GM23338 (cell line): ENCODE results near the gene RSBN1L. TPM values are rescaled to one million over a fixed set of nuclear protein-coding genes. Genes with fewer than 3 reads are reported as not detected.

ENCODE experiments used
- ATAC-seq: fragments of 200-7000 bp; cut with Tn5 transposase; 3 replicates; pipeline ENCODE4 v1.9.1; 2020
- DNase-seq: peaks from one replicate; pipeline ENCODE4 v3.0.0-alpha.2; 2015; ENCODE audit warnings: low spot score
- H2AFZ ChIP-seq: fragments of 200-600 bp; sonication (generic); 2 replicates; pipeline ENCODE4 v1.8.0; 2016; ENCODE audit warnings: antibody characterized with exemption, mild to moderate bottlenecking, moderate library complexity
- H3F3A ChIP-seq: fragments of 200-600 bp; sonication (generic); replicated peaks from 2 replicates; pipeline ENCODE4 v1.8.0; 2017; ENCODE audit warnings: antibody characterized with exemption, mixed run types, low read depth
- H3K27ac ChIP-seq: fragments of 200-600 bp; sonication (generic); 2 replicates; pipeline ENCODE4 v1.6.1; 2016; ENCODE audit warnings: low read depth
- H3K27me3 ChIP-seq: fragments of 200-600 bp; sonication (generic); 2 replicates; pipeline ENCODE4 v1.8.0; 2016; ENCODE audit warnings: mild to moderate bottlenecking, mixed run types, moderate library complexity; ENCODE audit not compliant: insufficient read depth
- H3K36me3 ChIP-seq: fragments of 200-600 bp; sonication (generic); 2 replicates; pipeline ENCODE4 v1.8.0; 2016; ENCODE audit warnings: mild to moderate bottlenecking; ENCODE audit not compliant: insufficient read depth
- H3K4me1 ChIP-seq: fragments of 200-600 bp; sonication (generic); 2 replicates; pipeline ENCODE4 v1.8.0; 2016; ENCODE audit warnings: mild to moderate bottlenecking, moderate library complexity; ENCODE audit not compliant: insufficient read depth
- H3K4me2 ChIP-seq: fragments of 200-600 bp; sonication (generic); 2 replicates; pipeline ENCODE4 v1.7.1; 2017; ENCODE audit warnings: mixed run types
- H3K4me3 ChIP-seq: fragments of 200-600 bp; sonication (generic); 2 replicates; pipeline ENCODE4 v1.6.1; 2016; ENCODE audit warnings: mixed run types
- H3K79me2 ChIP-seq: fragments of 200-600 bp; sonication (generic); replicated peaks from 2 replicates; pipeline ENCODE4 v1.8.0; 2017; ENCODE audit warnings: mild to moderate bottlenecking; ENCODE audit not compliant: insufficient read depth
- H3K9me2 ChIP-seq: fragments of 200-600 bp; sonication (generic); 2 replicates; pipeline ENCODE4 v1.8.0; 2017; ENCODE audit not compliant: insufficient read depth
- H4K20me1 ChIP-seq: fragments of 200-600 bp; sonication (generic); replicated peaks from 2 replicates; pipeline ENCODE4 v1.8.0; 2017; ENCODE audit warnings: mild to moderate bottlenecking; ENCODE audit not compliant: insufficient read depth
- H3K27ac Mint-ChIP-seq: 2 replicates; pipeline ENCODE4 v1.8.0; 2020; ENCODE audit warnings: inconsistent platforms, mild to moderate bottlenecking, moderate library complexity, mixed read lengths
- H3K27me3 Mint-ChIP-seq: 3 replicates; pipeline ENCODE4 v1.8.0; 2022; ENCODE audit warnings: low read depth, mild to moderate bottlenecking, moderate library complexity, mixed read lengths, inconsistent platforms; ENCODE audit not compliant: insufficient read depth, poor library complexity
- H3K36me3 Mint-ChIP-seq: 3 replicates; pipeline ENCODE4 v1.8.0; 2021; ENCODE audit warnings: low read depth, mild to moderate bottlenecking, inconsistent platforms, moderate library complexity, mixed read lengths
- H3K4me1 Mint-ChIP-seq: 3 replicates; pipeline ENCODE4 v1.8.0; 2020; ENCODE audit warnings: mild to moderate bottlenecking, inconsistent platforms, mixed read lengths
- H3K4me3 Mint-ChIP-seq: 3 replicates; pipeline ENCODE4 v1.8.0; 2021; ENCODE audit warnings: moderate library complexity, mild to moderate bottlenecking, inconsistent platforms, mixed read lengths
- H3K9me3 Mint-ChIP-seq: 3 replicates; pipeline ENCODE4 v1.8.0; 2020; ENCODE audit warnings: moderate library complexity, mild to moderate bottlenecking, inconsistent platforms, mixed read lengths
- CREB1 ChIP-seq: fragments of 250-450 bp; sonication (Bioruptor Pico); IDR thresholded peaks from 2 replicates; pipeline ENCODE4 v1.5.0; 2020; ENCODE audit warnings: low read depth, mild to moderate bottlenecking, moderate library complexity
- ETS1 ChIP-seq: IDR thresholded peaks from 2 replicates; pipeline ENCODE4 v1.6.1; 2016; ENCODE audit warnings: antibody characterized with exemption
- EZH2 ChIP-seq: fragments of 200-600 bp; sonication (generic); IDR thresholded peaks from one replicate; pipeline ENCODE4 v1.8.0; 2017; ENCODE audit warnings: antibody characterized with exemption, mild to moderate bottlenecking, low read depth; ENCODE audit not compliant: unreplicated experiment
- NANOG ChIP-seq: IDR thresholded peaks from 2 replicates; pipeline ENCODE4 v1.6.1; 2016; ENCODE audit warnings: antibody characterized with exemption, borderline replicate concordance
- REST ChIP-seq: IDR thresholded peaks from one replicate; pipeline ENCODE4 v1.6.1; 2018; ENCODE audit warnings: antibody characterized with exemption; ENCODE audit not compliant: unreplicated experiment
- STAT1 ChIP-seq: IDR thresholded peaks from one replicate; pipeline ENCODE4 v1.6.1; 2016; ENCODE audit warnings: antibody characterized with exemption; ENCODE audit not compliant: unreplicated experiment
- ZNF114 ChIP-seq: fragments of 250-450 bp; sonication (Bioruptor Pico); IDR thresholded peaks from 2 replicates; pipeline ENCODE4 v1.5.0; 2020; ENCODE audit warnings: mild to moderate bottlenecking, moderate library complexity
- ZNF462 ChIP-seq: fragments of 250-450 bp; sonication (Bioruptor Pico); IDR thresholded peaks from 2 replicates; pipeline ENCODE4 v1.5.0; 2020; ENCODE audit warnings: mild to moderate bottlenecking, moderate library complexity
- polyA plus RNA-seq: library from polyadenylated mRNA; unstranded; fragments of >200 nt; fragmentation: Nextera tagmentation; extraction: Ambion mirVana; gene quantifications from 2 replicates; pipeline ENCODE4 v1.2.1, GENCODE V29; 2016
- total RNA-seq: library from RNA; depleted of rRNA; stranded (reverse); fragments of >200 nt; shearing (Covaris generic); gene quantifications from 2 replicates; pipeline ENCODE4 v1.2.3, GENCODE V29; 2014

Gene RSBN1L
- total and polyA plus RNA-seq, 2 experiments from 2014 or later: 9.7 to 19.7 TPM

GRCh38 chr7:77808517-77808916, 112.3 kb downstream of the RSBN1L start (continued):
- TF ChIP-seq REST: no peak
- no peak for TF ChIP-seq STAT1
- no peak for TF ChIP-seq EZH2

- Histone ChIP-seq H4K20me1 (no peaks in the 10 kb centered on the region; the same call in 1 of the 2 replicates), H3K4me3 (no peak overlapping the region), H3K27ac (no peak overlapping the region), H3F3A (no peaks in the 10 kb centered on the region), H3K79me2 (peaks cover 41% of the 10 kb centered on the region), H3K9me2 (no peaks in the 10 kb centered on the region), H3K36me3 (no peaks in the 10 kb centered on the region; the same call in 1 of the 2 replicates), H3K4me2 (no peak overlapping the region), H3K27me3 (no peaks in the 10 kb centered on the region), H3K4me1 (no peaks in the 10 kb centered on the region), H2AFZ (no peak overlapping the region)
- no peak overlapping the region for H3K4me3 Mint-ChIP-seq
- no peaks in the 10 kb centered on the region for H3K27me3 Mint-ChIP-seq
- TF ChIP-seq NANOG (no peak), ZNF114 (CRISPR knock-in tag) (no peak), CREB1 (CRISPR knock-in tag) (no peak), ZNF462 (CRISPR knock-in tag) (no peak), ETS1 (no peak), REST (no peak)
- peaks cover 10% of the 10 kb centered on the region; the same call in 2 of the 3 replicates for H3K36me3 Mint-ChIP-seq
- no peaks in the 10 kb centered on the region for H3K4me1 Mint-ChIP-seq
- ATAC-seq (no peak), DNase-seq (no peak)
- H3K9me3 Mint-ChIP-seq: peaks cover 8% of the 10 kb centered on the region; the same call in 2 of the 3 replicates
- no peak overlapping the region for H3K27ac Mint-ChIP-seq
These were observed 115.4 kb downstream of the RSBN1L start for GRCh38 chr7:77811516-77812289.
